PC-3 (cell line): ENCODE results near the gene CERS6.

ENCODE experiments used
- EZH2 ChIP-seq: fragments of 300-600 bp; sonication (generic); IDR thresholded peaks from one replicate; pipeline ENCODE4 v1.6.1; 2017; ENCODE audit warnings: antibody characterized with exemption, mild to moderate bottlenecking, low read length; ENCODE audit not compliant: unreplicated experiment
- EZH2phosphoT487 ChIP-seq: fragments of 300-600 bp; sonication (generic); IDR thresholded peaks from 2 replicates; pipeline ENCODE4 v1.6.1; 2018; ENCODE audit warnings: mild to moderate bottlenecking, antibody characterized with exemption, low read length, borderline replicate concordance
- TF ChIP-seq, protein P1 (sequence below): fragments of 300-600 bp; sonication (generic); conservative IDR thresholded peaks from 2 replicates; pipeline ENCODE4 v1.5.1; 2017; ENCODE audit warnings: antibody characterized with exemption, low read depth, mild to moderate bottlenecking, low read length

DNA sequence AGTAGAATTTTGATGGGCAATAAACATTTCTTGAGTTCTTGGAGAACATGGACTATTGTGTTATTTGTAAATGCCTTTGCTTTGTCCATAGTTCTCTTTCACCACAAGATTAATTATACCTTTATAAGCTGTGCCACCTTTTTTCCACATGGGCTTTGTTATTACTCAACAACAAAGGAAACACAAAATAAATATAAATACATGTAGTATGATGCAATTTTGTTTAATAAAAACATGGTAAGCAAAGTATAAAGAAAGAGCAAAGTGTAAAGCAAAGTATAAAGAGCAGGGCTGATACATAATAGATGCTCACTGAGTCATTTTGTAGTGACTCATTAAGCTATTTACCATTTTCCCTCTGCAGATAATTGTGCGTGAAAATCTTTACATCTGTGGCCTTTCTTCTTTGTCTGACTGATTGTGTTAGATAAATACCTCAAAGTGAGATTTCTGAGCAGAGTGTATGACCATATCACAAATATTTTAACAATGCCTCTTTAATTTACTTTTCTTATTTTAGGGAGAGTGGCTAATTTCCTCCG, 80.9 kb downstream of the CERS6 start:
- TF ChIP-seq, protein P1, sequence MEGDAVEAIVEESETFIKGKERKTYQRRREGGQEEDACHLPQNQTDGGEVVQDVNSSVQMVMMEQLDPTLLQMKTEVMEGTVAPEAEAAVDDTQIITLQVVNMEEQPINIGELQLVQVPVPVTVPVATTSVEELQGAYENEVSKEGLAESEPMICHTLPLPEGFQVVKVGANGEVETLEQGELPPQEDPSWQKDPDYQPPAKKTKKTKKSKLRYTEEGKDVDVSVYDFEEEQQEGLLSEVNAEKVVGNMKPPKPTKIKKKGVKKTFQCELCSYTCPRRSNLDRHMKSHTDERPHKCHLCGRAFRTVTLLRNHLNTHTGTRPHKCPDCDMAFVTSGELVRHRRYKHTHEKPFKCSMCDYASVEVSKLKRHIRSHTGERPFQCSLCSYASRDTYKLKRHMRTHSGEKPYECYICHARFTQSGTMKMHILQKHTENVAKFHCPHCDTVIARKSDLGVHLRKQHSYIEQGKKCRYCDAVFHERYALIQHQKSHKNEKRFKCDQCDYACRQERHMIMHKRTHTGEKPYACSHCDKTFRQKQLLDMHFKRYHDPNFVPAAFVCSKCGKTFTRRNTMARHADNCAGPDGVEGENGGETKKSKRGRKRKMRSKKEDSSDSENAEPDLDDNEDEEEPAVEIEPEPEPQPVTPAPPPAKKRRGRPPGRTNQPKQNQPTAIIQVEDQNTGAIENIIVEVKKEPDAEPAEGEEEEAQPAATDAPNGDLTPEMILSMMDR: no peak
- no peak for TF ChIP-seq EZH2phosphoT487
- TF ChIP-seq EZH2: no peak
